Suppressor macrophage (primary cell): Measurements from ENCODE around the gene TCF4.

Experiments used
- DNase-seq, 4 experiments: peaks; one replicate each; pipeline ENCODE4 v3.0.0-alpha.2; 2020 to 2022

TCF4 gene

DNA sequence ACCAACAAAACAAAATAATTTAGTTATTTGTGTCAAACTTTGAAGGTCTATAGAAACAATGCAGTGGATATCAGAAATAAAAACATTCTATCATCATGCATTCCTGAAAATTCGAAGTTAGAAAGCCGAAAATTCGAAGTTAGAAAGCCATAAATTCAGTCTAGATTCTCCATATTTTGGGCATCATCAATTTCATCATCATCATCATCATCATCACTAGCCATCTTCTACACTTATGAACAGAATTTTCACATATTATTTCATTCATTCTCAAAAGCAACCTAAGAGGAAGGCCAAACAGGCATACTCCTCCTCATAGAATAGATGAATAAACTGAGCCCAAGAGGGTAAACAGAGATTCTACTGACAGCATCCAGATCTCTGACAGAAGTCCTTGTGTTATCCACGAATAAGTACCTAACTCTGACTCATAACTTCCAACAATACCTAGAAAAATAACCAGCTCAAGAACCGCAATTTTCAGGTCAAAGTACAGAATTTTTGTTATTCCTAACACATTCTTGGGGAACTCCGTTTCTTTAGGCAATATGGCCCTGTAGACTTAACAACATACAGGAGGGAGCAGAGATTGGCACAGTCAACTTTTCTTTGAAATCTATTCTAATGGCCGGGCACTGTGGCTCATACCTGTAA is 84.7 kb downstream of the TCF4 start:
- no peak for DNase-seq

DNA sequence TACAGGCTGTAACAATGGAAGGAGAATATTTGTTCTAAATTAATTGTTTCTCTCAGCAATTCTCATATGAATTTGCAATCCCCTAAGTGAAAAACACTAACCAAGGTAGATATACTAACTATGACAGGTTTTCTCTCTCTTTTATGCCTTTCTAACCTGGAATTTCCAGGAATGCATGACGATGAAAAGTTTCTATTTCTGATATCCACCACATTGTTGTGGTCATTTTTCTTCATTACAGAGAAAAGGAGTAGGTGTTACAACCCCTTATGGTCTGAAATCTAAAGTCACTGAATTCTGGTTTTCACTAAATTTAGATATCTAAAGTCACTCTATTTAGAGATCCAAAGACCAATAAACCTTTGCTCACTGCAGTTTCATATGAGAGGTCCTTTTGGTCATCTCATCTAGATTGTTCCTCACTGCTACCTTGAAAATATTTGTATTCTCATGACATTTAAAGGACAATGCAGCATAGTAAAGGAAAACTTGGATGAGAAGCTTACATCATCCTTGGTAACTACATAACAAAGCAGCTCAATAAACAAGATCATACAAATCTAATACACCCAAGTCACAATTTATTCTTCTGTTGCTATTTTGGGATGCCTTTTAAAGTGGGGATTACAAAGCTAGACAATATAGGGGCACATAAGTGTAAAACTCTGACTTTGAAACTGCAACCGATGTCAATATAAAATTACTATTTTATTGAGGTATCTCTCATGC is 85.8 kb downstream of the TCF4 start:
- DNase-seq: no peak

DNA sequence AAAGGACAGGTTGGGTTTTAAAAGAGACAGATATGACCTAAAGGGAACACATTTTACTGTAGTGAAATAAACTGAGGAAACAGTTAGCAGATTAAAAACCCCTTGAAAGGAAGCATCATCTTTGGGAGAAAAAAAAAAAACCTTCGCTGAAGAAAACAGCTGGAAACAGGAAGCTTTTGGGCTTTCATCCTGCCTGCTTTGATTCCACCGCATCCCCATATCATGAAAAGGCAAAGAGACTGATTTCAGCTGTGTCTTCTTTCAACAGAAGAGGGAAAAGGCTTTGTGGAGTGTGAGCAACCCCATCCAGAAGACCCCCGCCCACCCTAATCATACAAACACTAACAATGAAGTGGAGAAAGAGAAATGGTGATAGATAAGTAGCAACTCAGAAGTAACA is 86.4 kb downstream of the TCF4 start:
- no peak for DNase-seq

DNA sequence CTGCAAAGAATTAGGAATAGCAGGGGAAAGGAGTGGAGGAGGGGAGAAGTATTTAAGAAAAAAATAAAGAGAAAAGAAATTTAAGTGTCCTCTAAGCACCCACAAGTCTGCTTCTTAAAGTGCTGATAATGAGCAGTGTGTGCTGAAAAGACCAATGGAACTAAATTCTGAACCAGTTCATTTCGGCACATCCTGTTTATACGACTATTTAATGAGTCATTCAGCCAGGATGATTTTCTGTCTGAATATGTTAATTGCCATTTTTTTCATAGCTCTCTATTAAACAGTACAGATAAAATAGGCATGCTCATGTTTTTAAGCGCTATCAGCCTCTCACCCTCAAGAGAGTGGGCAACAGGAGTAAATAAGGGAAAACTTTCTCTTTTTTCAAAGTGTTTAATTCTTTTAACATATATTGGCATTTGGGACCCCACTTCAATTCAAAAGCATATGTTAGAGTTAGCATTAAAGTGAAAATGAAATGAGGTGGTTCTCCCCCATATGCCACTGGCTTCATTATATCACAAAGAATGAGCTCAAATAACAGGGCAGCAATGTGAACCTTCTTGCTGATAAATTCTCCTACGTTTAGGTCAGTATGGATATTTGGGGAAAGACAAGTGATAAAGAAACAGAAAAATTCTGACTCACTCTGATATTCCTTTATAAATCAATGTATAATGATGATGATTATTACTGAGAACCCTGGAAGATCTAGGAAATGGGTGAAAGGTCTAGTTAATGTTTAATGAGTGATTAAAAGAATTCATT is 87.5 kb downstream of the TCF4 start:
- DNase-seq: no peak

DNA sequence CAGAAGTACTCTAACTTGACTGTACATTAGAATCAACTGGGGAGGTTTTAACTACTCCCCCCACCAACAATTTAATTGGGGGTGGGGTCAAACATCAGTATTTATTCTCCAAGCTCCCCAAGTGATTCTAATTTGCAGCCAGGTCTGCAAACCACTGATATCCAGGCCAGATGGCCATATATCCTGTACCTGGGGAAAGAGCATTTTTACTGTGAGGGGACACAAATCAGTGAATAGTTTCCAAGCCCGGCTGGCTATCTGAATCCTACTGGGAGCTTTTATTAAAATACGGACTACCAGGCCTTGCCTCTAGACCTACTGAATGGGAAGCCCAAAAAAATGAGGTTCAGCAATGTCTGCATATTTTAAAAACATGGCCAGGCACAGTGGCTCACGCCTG is 88.5 kb downstream of the TCF4 start:
- DNase-seq: no peak

DNA sequence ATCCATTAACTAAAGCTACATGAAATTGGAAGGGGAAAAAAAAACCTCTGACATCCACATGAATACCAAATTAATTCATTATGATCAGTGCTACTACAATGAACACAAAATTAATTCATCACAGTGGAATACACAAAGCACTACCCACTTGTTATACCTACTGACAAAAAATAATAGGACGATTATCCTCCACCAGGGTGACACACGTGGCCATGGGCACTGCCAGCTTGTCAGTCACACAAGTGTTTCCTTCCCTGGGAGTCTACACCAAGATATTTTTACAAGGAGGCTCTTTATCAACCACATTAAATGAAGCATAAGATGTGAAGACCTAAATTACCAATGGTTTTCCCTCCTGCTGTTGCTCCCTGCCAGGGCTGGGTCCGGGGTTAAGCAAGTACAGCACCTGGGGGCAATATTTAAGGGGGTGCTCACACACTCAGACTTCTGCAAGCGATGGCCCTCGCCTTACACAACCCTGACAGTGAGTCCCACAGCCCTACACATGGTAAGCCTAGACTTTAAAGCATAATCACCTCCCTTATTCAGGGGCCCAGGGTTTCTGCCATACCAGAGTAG is 90.1 kb downstream of the TCF4 start:
- DNase-seq: no peak

DNA sequence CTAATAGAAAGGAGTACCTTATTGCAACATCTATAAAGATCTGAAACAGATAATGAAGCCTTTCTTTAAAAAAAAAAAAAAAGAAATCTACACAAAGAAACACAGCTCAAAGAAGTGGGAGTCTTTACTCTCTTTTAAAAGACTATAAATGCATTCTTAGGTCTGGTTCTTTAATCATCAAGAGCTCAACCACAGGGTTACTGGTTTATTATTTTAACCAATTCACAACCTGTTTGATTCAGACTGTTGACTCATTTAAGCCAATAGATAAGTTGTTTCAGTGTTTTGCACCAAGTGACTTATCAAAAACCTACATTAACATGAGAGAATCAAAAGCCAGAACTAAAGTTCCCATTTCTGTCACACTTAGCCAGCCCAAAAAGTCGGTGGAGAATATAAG is 93.1 kb downstream of the TCF4 start:
- no peak for DNase-seq

DNA sequence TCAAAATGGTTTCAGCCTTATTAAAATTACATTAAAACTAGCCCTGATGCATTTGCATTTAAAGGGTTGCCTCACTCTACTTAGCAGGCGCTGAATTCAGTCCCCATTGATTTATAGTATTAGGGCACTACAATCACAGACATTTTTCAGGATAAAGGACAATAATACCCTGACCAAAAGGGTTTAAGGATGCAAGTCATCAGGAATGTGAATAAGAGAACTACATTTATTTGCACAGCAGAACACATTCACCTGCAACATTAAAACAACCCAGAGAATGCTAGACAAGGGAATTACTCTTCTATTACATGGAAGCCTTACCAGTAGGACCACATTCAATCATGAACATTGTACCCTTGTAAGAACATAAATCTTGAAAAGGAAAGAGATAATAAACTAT is 93.6 kb downstream of the TCF4 start:
- no peak for DNase-seq

DNA sequence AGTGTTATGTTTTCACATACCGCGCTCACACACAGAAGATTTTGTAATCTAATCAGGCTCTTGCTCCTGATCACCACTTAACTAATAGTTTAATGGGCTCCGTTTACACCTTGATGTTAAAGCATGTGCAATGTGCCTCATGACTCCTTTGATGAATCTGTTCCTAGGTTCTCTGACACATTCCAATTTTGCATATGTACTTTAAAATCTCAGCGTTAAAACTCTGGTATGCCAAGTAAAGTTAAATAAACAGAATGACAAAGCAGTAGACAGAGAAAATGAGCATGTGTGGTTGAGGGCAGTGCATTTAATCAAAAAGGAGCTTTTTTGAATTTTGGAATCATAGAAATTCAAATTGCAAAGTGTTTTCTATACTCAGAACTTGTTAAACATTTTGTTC is 96.4 kb downstream of the TCF4 start:
- DNase-seq: no peak

DNA sequence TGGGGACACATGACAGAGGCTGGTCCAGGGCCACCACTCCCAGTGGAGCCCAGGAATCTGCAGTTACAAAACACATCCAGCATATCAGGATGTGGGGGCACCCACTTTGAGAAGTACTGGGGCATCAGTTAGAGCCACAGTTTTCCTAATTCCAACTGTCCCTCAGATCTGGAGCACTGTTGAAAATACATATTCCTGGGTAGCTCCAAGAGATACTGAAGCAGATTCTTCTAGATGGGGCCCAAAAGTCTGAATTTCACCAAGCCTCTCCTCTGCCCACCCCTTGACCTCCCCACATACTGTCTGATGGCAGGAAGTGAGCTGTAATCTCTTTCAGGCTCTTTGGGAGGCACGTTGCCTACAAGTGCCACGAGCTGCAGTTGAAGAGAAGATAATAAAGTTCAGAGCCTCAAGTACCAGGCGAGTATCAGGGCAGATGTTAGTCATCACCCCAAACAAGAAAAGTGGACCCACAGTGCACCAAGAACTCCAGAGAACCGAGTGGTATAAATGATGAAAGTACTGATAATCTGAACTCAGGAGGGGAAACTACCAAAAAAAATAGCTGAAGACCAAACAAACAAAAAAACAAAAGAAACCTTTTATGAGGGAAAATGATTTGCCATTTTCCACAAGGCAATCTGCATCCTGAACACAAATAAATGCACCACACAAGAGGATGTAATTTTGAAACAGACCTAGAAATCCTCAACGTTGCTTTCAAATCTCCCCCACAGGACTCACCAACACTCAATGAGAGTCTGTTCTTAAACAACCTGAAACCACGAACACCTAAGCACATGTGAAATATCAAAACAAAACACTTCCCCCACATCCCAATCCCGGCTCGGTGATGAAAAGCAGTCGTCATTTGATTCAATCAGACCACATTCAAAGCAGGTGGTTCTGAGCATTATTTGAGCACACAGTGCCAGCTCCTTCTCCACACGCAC is 98.7 kb downstream of the TCF4 start:
- DNase-seq: no peak

DNA sequence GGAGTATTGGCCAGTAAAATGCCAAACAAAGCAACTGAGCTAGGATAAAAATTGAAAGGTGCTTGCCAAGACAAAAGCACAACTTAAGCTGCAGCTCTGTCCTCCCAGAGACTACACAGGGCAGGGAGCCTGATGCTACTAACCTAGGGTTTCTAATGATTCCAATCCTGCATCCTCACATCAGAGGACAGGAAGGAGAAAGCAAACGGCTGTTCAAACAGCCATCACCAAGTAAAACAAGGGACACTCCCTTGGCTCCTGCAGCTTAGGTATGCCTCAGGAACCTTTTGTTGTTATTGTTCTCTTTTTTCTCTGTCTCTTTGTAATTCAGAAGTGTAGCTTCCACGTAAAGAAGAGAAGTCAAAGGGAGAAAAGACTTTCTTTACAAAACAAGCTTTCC is 99.5 kb downstream of the TCF4 start:
- no peak for DNase-seq

DNA sequence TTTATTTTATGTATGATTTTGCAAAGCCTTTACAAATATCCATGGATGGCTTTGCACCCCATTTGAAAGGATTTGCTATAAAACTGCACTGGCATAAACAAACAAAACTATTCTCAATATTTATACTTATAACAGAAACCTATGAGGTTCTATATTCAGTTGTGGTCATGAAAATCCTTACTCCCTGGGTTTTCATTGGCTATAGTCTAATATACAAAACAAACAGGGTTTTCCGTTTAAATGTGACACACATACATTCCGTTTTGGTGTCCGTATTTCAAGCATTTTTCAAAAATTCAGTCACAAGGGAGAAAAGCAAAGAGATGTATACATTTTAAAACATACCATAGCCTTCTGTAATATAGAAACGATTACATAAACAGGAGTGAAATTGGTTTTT is 100.0 kb downstream of the TCF4 start:
- no peak for DNase-seq

DNA sequence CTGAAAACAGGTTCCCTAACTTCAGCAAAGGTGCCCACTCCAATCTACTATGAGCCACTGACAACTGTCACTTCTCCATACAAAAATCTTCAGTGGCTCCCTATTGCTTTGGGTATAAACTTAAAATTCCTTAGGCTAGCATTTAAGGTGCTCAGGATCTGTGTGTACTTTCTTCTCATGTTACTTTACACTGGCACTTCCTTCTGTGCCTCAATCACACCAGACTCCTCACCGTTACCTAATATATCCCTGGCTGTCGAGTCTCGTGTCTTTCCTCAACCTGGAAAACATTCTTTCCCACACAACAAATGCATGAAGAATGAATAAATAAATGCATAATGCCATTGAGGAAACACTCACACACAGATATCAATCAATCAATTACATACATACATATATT is 101.1 kb downstream of the TCF4 start:
- no peak for DNase-seq

DNA sequence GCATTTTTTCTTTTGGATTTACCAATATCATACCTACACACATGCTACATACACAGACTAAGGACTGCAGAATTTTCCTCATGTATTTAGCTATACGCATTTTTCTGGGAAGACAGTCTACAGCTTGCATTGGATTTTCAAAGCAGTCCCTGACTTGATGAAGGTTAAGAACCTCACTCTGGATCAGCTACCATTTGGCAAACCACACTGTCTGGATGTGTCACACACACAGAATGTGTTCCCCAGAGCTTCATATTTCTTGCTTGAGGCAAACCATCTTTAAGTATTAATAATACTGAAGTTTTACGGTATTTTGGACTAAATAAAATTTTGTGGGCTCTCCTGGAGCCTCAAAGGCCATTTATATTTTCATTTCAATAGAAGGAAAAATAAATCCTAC is 102.3 kb downstream of the TCF4 start:
- DNase-seq: no peak

DNA sequence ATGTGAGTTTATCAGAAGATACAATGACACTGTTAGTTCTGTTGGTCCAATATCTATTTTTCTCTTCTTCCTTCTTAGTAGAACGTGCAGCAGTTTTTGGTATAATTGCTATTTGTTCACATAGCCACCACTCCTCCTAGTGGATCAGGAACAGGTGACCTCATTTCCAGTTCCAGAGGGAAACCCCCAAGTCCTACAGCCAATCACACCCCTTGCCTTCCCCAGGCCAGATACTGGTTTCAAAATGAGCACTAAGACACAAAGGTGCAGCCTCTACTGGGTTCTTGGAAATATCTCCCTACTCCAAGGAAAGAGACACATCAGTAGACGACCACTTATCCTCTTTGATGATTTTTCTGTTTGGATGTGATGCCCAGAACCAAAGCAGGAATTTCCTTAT is 103.2 kb downstream of the TCF4 start:
- no peak for DNase-seq

DNA sequence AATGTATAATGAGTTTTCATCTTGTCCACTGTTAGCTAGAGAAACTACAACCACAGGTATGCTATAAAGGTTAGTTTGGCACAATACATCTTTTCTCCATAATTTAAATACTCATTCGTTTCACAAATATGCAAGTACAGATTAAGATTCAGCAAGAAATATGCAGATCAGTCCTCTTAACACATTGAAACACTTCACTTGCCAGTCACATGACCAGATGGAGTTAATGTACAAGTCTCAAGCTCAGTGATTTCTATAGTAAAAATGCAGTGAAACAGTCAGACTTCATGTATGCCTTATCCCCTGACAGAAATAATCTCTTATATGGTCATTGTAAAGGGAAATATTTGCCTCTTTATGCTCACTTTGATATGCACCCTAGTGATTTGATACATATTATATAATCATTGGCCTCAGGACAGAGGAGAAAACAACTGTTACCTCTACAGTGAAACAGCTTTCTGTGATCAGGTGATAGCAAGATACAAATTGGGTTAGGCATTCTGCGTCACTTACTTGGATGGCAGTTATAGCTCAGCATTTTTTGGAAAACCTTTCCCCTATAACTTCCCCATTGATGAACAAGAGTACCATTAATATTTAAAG is 104.6 kb downstream of the TCF4 start:
- no peak for DNase-seq

DNA sequence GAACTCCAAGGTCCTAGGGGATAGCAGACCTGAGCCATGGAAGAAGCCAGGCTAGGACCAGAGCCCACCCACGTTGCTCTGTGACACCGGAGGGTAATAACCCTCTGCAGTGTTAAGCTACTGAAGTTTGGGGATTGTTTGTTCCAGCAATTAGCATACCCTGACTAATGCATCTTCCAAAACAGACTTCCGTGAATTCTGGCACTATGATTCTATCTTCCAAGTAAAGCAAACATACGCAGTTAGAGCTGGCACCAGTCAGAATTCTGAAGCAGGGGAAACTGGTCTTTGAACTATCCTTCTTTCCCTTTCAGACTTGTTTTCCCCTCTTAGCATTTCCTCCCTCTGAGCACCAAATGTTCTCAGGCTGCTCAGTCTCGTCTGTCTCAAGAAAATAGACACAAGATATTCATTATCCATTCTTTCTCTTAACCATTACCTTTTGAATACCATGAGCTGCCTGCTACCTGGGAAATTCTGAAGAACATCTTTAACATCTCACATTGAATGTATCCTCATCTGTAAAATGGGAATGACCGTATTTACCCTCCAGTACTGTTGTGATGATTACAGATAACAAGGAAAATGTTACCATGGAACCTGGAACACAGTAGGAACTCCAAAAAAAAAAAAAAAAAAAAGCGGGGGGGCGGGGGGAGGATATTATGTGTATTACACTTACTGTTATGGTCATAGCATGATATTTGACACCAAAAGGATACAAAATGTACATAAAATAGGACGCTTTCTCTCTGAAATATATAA is 108.2 kb downstream of the TCF4 start:
- DNase-seq: no peak

DNA sequence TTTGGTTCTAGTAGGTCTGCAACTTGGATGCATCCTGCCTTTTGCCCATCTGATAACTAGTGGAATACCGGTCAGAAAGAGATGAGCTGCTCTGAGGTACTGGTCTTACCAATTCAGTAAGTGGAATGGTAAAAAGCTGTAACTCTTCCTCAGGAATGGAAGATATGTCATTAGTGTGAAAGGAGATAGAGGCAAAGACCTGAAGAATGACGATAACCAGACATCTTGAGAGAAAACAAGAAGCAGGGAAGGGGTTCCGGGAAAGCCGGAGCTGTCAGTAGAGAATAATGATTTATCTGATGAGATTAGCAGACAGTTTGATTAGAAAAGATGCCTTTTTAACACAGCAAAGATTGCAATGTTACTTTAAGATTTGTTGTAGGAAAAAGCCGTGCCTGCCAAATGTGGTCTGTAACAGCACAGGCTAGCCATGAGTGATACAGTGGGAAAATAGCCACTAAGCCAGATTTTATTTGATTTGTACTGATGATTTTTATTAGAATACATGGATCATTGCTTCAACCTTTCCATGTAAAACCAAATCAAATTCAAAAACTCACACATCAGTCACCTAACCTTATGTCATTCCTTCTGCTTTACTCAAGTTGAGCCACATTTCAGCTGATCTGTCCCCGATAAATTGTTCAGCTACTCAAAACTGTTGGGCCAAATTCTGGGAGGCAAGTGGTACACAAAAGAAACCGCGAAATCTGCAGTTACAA is 110.0 kb downstream of the TCF4 start:
- peak in 1 of 4 experiments; percentile 14 for DNase-seq

DNA sequence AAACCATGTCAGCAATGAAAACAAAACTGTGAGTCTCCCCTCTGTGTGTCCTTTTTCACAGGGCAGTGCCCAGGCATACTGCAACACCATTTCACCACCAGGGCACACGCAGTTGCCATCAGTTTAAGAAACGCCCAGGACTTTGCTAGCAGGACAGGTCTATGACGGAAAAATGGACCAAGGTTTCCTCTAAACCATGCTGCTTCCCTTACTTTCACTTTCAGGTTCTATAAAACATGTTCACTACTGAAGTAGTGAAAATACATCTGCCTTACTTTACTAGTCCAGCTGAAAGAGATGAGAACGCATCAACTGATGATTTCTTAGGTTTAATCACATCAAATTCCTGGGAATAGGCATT is 110.5 kb downstream of the TCF4 start:
- DNase-seq: peak; percentile 39 to 58 (median 46)

DNA sequence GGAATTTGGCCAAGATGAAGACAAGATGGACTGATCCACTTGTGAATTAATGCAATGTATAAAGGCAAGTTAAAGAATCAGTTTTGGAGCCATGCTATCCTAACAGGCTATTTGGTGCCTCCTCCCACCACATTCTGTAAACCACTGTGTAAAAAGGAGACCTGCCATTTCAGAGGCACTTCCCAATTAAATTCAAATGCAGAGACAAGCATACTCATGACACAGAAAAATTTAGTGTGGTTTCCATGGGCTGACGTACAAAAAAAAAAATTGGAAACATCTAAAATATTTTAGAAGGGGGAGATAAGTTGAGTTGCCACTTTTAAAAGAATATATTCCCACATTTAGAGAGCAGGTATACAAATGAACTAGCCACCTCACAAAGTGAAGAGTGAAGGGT is 112.1 kb downstream of the TCF4 start:
- no peak for DNase-seq

DNA sequence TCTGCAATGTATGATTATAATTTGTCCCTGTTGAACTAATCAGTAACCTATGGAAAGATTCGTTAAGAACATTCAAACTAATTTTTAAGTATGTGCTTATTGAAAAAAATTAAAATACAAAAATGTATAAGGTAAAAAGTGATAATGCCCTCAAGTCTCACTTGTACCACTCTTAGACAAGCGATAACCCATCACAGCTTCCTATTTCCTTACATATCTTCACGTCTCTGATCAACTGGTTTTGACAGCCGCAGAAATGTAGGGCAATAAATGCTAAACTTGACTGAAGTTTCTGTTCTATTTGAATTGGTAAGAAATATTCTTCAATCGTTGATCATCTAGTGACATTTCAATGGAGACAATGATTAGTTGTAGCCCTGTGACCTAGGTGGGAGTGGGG is 112.5 kb downstream of the TCF4 start:
- no peak for DNase-seq
